IMR-90 (cell line): ENCODE data around the gene ZFYVE28. TPM values are rescaled to one million over a fixed set of nuclear protein-coding genes. Genes with fewer than 3 reads are reported as not detected.

Experiments used
- ATAC-seq: fragments of 200-7000 bp; cut with Tn5 transposase; 2 replicates; pipeline ENCODE4 v1.9.1; 2020; ENCODE audit warnings: low read depth, mild to moderate bottlenecking, moderate library complexity
- BruUV-seq: library from RNA; stranded (reverse); fragments of 400-500 nt; replicated peaks from 2 replicates; lab custom pipeline; 2021; lab: Mats Ljungman, UMichigan
- CTCF ChIA-PET: fragments of 300-600 bp; formaldehyde crosslinking; extraction: SDS; loops from one replicate; lab custom pipeline; 2021; ENCODE audit warnings: antibody characterized with exemption; lab: Yijun Ruan, JAX
- POLR2A ChIA-PET: fragments of 300-600 bp; sonication (Branson Sonifier 250); formaldehyde crosslinking; loops from one replicate; lab custom pipeline; 2022; ENCODE audit warnings: antibody characterized with exemption; ENCODE audit not compliant: unreplicated experiment; lab: Charles Lee
- DNase-seq: peaks from one replicate; pipeline ENCODE4 v3.0.0; 2013
- H2AFZ ChIP-seq: replicated peaks from 2 replicates; pipeline ENCODE3; 2013; ENCODE audit warnings: low read length, mild to moderate bottlenecking; ENCODE audit not compliant: poor library complexity
- H2AK5ac ChIP-seq: 2 replicates; pipeline ENCODE4 v1.6.1; 2013; ENCODE audit warnings: low read depth, low read length, inconsistent platforms
- H2AK9ac ChIP-seq: replicated peaks from 2 replicates; pipeline ENCODE3; 2013; ENCODE audit warnings: mild to moderate bottlenecking, low read depth, low read length, moderate library complexity; ENCODE audit not compliant: poor library complexity
- H2BK120ac ChIP-seq: 2 replicates; pipeline ENCODE4 v1.6.1; 2013; ENCODE audit warnings: low read depth, low read length, inconsistent platforms
- H2BK15ac ChIP-seq: 3 replicates; pipeline ENCODE4 v1.6.1; 2013; ENCODE audit warnings: low read depth, low read length, inconsistent platforms
- H2BK20ac ChIP-seq: 2 replicates; pipeline ENCODE4 v1.6.1; 2013; ENCODE audit warnings: low read depth, mild to moderate bottlenecking, inconsistent platforms, low read length, moderate library complexity
- H2BK5ac ChIP-seq: 2 replicates; pipeline ENCODE4 v1.6.1; 2013; ENCODE audit warnings: mild to moderate bottlenecking, low read depth, low read length, inconsistent platforms; ENCODE audit not compliant: poor library complexity, severe bottlenecking
- H3K14ac ChIP-seq: replicated peaks from 2 replicates; pipeline ENCODE4 v1.6.1; 2013; ENCODE audit warnings: low read depth, low read length, inconsistent platforms
- H3K18ac ChIP-seq: 2 replicates; pipeline ENCODE4 v1.6.1; 2013; ENCODE audit warnings: low read depth, low read length, control low read depth
- H3K23ac ChIP-seq: 2 replicates; pipeline ENCODE4 v1.6.1; 2013; ENCODE audit warnings: low read depth, low read length, inconsistent platforms
- H3K27ac ChIP-seq: 2 replicates; pipeline ENCODE4 v1.5.1; 2013; ENCODE audit warnings: mild to moderate bottlenecking, control low read depth, low read length; ENCODE audit not compliant: insufficient read depth
- H3K27me3 ChIP-seq: 2 replicates; pipeline ENCODE4 v1.6.1; 2013; ENCODE audit warnings: low read length; ENCODE audit not compliant: control insufficient read depth, insufficient read depth
- H3K36me3 ChIP-seq: 2 replicates; pipeline ENCODE4 v1.6.1; 2013; ENCODE audit warnings: low read length, mixed read lengths; ENCODE audit not compliant: control insufficient read depth, insufficient read depth
- H3K4ac ChIP-seq: 2 replicates; pipeline ENCODE4 v1.6.1; 2013; ENCODE audit warnings: low read depth, low read length, inconsistent platforms
- H3K4me1 ChIP-seq: 2 replicates; pipeline ENCODE4 v1.6.1; 2013; ENCODE audit warnings: low read length, mixed read lengths; ENCODE audit not compliant: control insufficient read depth, insufficient read depth
- H3K4me2 ChIP-seq: 2 replicates; pipeline ENCODE4 v1.6.1; 2013; ENCODE audit warnings: low read depth, mild to moderate bottlenecking, control low read depth, low read length, moderate library complexity
- H3K4me3 ChIP-seq: 2 replicates; pipeline ENCODE4 v1.5.1; 2013; ENCODE audit warnings: low read depth, mild to moderate bottlenecking, control low read depth, low read length, moderate library complexity; ENCODE audit not compliant: insufficient read depth
- H3K56ac ChIP-seq: 2 replicates; pipeline ENCODE4 v1.6.1; 2013; ENCODE audit warnings: low read length, inconsistent platforms; ENCODE audit not compliant: insufficient read depth; ENCODE audit errors: extremely low read depth
- H3K79me1 ChIP-seq, 2 experiments: 2 replicates each; pipeline ENCODE4 v1.6.1; 2013; ENCODE audit warnings: low read length in 2 of 2, inconsistent platforms in 1 of 2, low read depth in 1 of 2
- H3K9ac ChIP-seq: 2 replicates; pipeline ENCODE4 v1.6.1; 2013; ENCODE audit warnings: low read depth, low read length, control low read depth
- H3K9me1 ChIP-seq: 2 replicates; pipeline ENCODE4 v1.6.1; 2013; ENCODE audit warnings: low read length, inconsistent platforms; ENCODE audit not compliant: insufficient read depth
- H3K9me3 ChIP-seq: 2 replicates; pipeline ENCODE4 v1.6.1; 2013; ENCODE audit warnings: low read length; ENCODE audit not compliant: control insufficient read depth, insufficient read depth
- H4K20me1 ChIP-seq: 2 replicates; pipeline ENCODE4 v1.6.1; 2013; ENCODE audit warnings: low read length, inconsistent platforms; ENCODE audit not compliant: insufficient read depth
- H4K5ac ChIP-seq: 2 replicates; pipeline ENCODE4 v1.6.1; 2013; ENCODE audit warnings: mild to moderate bottlenecking, low read depth, low read length, control low read depth
- H4K8ac ChIP-seq, 2 experiments: 2 replicates each; pipeline ENCODE4 v1.6.1; 2013; ENCODE audit warnings: low read depth in 2 of 2, low read length in 2 of 2, control low read depth in 1 of 2, inconsistent platforms in 1 of 2
- H4K91ac ChIP-seq: 2 replicates; pipeline ENCODE4 v1.6.1; 2013; ENCODE audit warnings: low read depth, low read length, inconsistent platforms; ENCODE audit not compliant: insufficient read depth
- CEBPB ChIP-seq: IDR thresholded peaks from 2 replicates; pipeline ENCODE4 v1.6.1; 2012; ENCODE audit warnings: low read depth, low read length, improper control_type of control experiment
- FOS ChIP-seq: fragments of 150-350 bp; IDR thresholded peaks from 2 replicates; pipeline ENCODE4 v1.6.1; 2016; ENCODE audit warnings: low read depth, low read length
- NFE2L2 ChIP-seq: fragments of 150-350 bp; IDR thresholded peaks from 2 replicates; pipeline ENCODE4 v1.6.1; 2016; ENCODE audit warnings: low read depth, mild to moderate bottlenecking, low read length
- RAD21 ChIP-seq: IDR thresholded peaks from 2 replicates; pipeline ENCODE4 v1.6.1; 2012; ENCODE audit warnings: low read length, improper control_type of control experiment
- USF2 ChIP-seq: fragments of 150-350 bp; IDR thresholded peaks from 2 replicates; pipeline ENCODE4 v1.6.1; 2017; ENCODE audit warnings: mild to moderate bottlenecking, antibody characterized with exemption, low read length, low read depth
- WGBS, 2 experiments: methylation state at CpG; one replicate each; pipeline versions ENCODE4 v1.1.5 to v1.1.7; 2013; ENCODE audit warnings: missing lambda C conversion rate in 2 of 2; ENCODE audit not compliant: insufficient read length in 1 of 2; ENCODE audit errors: extremely low coverage in 2 of 2; 5-methylcytosine and 5-hydroxymethylcytosine counted together
- dilution Hi-C: fragments of 300-500 bp; cut with HindIII; formaldehyde crosslinking; loops from one replicate; pipeline ENCODE4 v1.14.3; 2018; ENCODE audit warnings: low sequenced_read_pairs; ENCODE audit not compliant: unreplicated experiment
- in situ Hi-C: fragments of 300-500 bp; cut with MboI; formaldehyde crosslinking; loops from 3 replicates; pipeline ENCODE4 v1.14.3; 2019; ENCODE audit warnings: low sequenced_read_pairs, inconsistent platforms, mixed read lengths
- intact Hi-C: fragments of 100-400 bp; cut with micrococcal nuclease; formaldehyde crosslinking; loops from 2 replicates; pipeline ENCODE4 v1.10.0; 2022
- polyA plus RNA-seq, 3 experiments: library from polyadenylated mRNA; depleted of rRNA; stranded (reverse); fragments of >200 nt; gene quantifications; 2 replicates each; pipeline ENCODE4 v1.2.3, GENCODE V29; 2012; ENCODE audit warnings: low replicate concordance in 1 of 3
- total RNA-seq: library from RNA; depleted of rRNA; stranded (reverse); fragments of >200 nt; gene quantifications from 2 replicates; pipeline ENCODE4 v1.2.3, GENCODE V29; 2012

The ZFYVE28 gene
- total and polyA plus RNA-seq, 2 of the 4 experiments (the other 2 are of a cell fraction): 0.36 to 1.2 TPM

DNA sequence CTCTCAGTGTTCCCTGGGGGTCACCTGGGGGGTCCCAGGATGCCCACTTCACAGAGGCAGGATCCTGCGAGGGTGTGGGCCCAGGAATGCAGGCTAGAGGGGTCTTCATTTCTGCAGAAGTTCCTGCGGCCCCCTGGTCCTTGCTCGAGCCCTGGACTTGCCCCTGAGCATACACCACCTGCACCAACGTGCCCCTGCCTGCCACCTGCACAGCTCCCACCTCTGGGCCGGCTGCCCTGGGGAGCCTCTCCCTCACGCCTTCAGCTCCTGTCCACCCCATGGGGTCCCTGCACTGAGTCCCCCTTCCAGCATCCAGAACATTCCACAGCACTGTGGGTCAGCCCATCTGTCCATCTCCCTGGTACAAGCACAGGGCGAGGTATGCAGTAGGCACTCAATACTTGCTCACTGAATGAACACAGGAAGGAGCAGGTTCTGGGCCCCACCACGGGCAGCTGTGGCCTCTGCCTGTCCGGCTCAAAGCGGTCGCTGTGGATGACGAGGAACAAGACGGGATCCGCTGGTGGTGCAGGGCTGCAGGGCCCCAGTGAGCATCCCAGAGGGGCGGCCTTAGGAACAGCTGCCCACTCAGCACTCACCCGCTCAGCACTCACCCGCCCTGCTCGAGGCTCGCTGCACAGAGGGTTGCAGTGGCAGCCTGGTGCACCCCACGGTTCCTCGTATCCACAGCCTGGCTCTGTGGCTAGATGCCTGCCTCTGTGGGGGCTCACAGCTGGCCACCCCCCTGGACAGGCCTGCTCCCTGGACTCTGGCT, 86.1 kb downstream of the ZFYVE28 start:
- POLR2A ChIA-PET: no interaction called here
- Histone ChIP-seq H2AK5ac (peak overlapping the region; percentile 95; the same call in 1 of the 2 replicates), H3K4me3 (no peak overlapping the region), H2BK15ac (no peak overlapping the region), H3K27me3 (peaks cover 15% of the 10 kb centered on the region), H4K8ac (no peak overlapping the region), H2AFZ (peak overlapping the region; percentile 16), H3K27ac (no peak overlapping the region), H3K4ac (peak overlapping the region; percentile 86; the same call in 1 of the 2 replicates), H3K4me2 (no peak overlapping the region), H3K79me1 (no peaks in the 10 kb centered on the region; a peak in 1 of 4 replicates), H3K9me3 (peaks cover 2% of the 10 kb centered on the region; the same call in 1 of the 2 replicates), H4K5ac (no peak overlapping the region), H3K14ac (no peak overlapping the region), H3K36me3 (no peaks in the 10 kb centered on the region), H2BK120ac (no peak overlapping the region; the same call in 1 of the 2 replicates), H4K91ac (peak overlapping the region; percentile 59; the same call in 1 of the 2 replicates), H3K56ac (no peak overlapping the region), H3K9me1 (peaks cover 7% of the 10 kb centered on the region), H2BK20ac (no peak overlapping the region; the same call in 1 of the 2 replicates), H3K23ac (no peak overlapping the region), H4K20me1 (no peaks in the 10 kb centered on the region), H3K9ac (no peak overlapping the region), H3K18ac (no peak overlapping the region), H3K4me1 (peaks cover 10% of the 10 kb centered on the region), H2BK5ac (no peak overlapping the region), H2AK9ac (no peak overlapping the region)
- in situ Hi-C loops (no loop called here), intact Hi-C loops (no loop called here), dilution Hi-C loops (no loop called here)
- BruUV-seq: no TSS peak
- no peak for ATAC-seq
- no peak for DNase-seq
- CTCF ChIA-PET: no interaction called here
- WGBS, 2 experiments: 95% methylated on average over 4 of the region's 21 CpGs; no CpG with 5 or more reads in 1 of the 2 experiments
- TF ChIP-seq USF2 (no peak), CEBPB (no peak), RAD21 (no peak), FOS (no peak), NFE2L2 (no peak)
